Epithelial cell of prostate (primary cell): Measurements from ENCODE around the gene ZNF775.

Experiments
- DNase-seq: peaks from one replicate; pipeline ENCODE4 v3.0.0-alpha.2; 2011; ENCODE audit warnings: low read depth, low spot score
- H3K27ac ChIP-seq: fragments of 450-650 bp; 2 replicates; pipeline ENCODE4 v1.5.1; 2017; ENCODE audit warnings: mild to moderate bottlenecking

The ZNF775 gene

DNA sequence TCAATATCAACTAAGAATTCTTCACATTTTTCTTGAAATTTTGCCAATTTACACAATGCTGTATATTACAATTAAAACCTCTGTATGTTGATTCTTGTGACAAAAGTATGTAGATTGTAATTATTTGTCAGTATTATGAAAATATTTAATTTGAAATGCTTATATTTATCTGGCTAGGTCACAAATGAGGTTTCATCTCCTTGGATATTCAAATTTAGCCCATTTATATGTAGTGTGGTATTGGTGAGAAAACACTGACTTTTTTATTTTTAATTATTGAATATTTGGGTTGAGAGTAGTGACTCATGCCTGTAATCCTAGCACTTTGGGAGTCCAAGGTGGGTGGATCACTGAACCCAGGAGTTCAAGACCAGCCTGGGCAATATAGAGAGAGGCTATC is 34.8 kb upstream of the ZNF775 start:
- H3K27ac ChIP-seq = no peak overlapping the region
- no peak for DNase-seq

DNA sequence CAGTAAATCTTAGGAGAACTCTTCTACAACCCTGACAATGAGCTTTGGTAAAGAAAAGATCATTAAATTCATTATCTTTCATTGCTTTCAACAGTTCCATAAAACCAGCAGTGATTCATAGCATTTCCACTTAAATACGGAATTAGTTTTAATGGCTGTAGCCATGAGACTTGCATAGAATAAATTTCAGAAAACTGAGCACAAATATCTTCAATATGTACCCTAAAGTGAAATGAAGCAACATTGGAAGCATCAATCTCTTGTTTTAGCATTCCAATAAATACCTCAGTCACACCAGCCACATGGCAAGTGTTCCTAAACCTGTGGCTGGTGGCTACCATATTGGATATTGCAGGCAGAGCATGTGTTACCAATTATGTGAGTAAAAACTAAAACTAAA is 34.1 kb upstream of the ZNF775 start:
- H3K27ac ChIP-seq = no peak overlapping the region
- no peak for DNase-seq

DNA sequence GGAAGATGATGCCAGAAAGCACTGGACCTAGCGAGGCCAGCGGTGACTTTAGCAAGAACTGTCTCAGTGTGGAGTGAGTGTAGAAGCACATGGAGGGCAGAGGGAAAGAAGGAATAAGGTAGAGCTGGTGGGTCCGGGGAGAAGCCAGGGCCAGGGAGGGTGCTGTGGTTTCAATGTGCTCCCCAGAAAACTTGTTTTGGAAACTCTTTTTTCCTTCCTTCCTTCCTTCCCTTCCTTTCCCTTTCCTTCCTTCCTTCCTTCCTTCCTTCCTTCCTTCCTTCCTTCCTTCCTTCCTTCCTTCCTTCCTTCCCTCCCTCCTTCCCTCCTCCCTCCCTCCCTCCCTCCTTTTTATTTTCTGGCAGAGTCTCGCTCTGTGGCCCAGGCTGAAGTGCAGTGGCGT is 32.2 kb upstream of the ZNF775 start:
- no peak overlapping the region for H3K27ac ChIP-seq

DNA sequence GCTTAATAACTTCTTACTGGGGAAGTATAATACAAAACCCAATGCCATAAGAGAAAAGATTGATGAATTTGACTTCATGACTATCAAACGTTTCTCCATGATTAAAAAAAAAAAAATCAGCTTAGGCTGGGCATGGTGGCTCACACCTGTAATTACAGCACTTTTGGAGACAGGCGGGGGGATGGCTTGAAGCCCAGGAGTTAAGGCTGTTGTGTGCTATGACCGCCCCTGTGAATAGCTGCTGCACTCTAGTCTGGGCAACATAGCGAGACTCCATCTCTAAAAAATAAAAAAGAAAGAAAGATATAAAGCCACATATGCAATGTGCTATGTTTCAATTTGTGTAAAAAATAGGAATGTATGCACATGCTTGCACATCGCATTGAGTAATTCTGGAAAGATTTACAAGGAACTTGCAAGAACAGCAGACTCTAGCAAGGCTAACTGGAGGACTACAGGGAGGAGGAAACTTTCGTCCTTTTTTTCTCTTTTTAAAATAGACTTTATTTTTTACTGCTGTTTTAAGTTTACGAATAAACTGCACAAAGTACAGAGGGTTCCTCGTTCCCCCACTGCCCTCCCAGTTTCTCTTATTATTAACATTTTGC is 27.4 kb upstream of the ZNF775 start:
- no peak overlapping the region for H3K27ac ChIP-seq
- no peak for DNase-seq

More for the DNA sequence above, 32.2 kb upstream of the ZNF775 start:
- DNase-seq = no peak

DNA sequence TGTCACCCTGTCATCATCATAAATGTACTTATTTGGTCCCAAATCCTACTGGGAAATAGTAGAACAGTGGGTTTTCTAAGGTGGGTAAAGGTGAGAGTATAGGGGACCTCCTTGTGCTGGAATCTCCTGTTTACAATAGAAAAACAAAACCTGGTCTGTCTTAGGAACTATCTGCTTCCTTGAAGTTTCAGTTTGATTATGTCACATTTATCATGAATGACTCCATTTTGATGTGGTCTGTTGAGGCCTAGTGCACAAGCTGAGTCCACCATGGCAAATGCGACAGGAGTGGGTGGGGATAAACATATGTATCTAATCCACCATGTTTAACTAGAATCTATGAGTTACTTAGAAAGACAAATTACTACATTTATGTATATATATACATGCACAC is 23.5 kb upstream of the ZNF775 start:
- DNase-seq = no peak
- no peak overlapping the region for H3K27ac ChIP-seq

- no peak overlapping the region for H3K27ac ChIP-seq
- DNase-seq = no peak
These were observed 22.7 kb upstream of the ZNF775 start for GRCh38 chr7:150356265-150356897.

GRCh38 chr7:150357270-150357669 is 21.9 kb upstream of the ZNF775 start:
- H3K27ac ChIP-seq = no peak overlapping the region
- DNase-seq = no peak

- DNase-seq = no peak
- H3K27ac ChIP-seq = no peak overlapping the region
These were observed 21.2 kb upstream of the ZNF775 start for GRCh38 chr7:150357771-150358427.

- no peak overlapping the region for H3K27ac ChIP-seq
- no peak for DNase-seq
These were observed 20.7 kb upstream of the ZNF775 start for GRCh38 chr7:150358433-150358832.

DNA sequence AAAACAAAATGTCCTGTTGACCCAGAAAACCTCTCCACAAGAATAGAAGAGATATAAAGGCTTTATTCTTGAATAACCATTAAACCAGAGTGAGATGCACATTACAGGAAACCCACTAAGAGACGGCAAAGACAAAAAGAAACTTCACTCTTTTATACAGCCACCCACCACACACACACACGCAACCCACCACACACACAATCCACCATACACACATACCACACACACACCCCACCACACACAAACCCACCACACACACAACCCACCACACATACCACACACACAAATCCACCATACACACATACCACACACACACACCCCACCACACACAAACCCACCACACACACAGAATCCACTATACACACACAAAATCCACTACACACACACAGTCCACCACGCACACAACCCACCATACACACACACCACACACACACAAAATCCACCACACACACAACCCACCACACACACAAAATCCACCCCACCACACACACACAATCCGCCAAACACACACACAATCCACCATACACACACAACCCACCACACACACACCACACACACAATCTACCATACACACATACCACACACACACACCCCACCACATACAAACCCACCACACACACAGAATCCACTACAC is 20.0 kb upstream of the ZNF775 start:
- DNase-seq = no peak
- no peak overlapping the region for H3K27ac ChIP-seq

DNA sequence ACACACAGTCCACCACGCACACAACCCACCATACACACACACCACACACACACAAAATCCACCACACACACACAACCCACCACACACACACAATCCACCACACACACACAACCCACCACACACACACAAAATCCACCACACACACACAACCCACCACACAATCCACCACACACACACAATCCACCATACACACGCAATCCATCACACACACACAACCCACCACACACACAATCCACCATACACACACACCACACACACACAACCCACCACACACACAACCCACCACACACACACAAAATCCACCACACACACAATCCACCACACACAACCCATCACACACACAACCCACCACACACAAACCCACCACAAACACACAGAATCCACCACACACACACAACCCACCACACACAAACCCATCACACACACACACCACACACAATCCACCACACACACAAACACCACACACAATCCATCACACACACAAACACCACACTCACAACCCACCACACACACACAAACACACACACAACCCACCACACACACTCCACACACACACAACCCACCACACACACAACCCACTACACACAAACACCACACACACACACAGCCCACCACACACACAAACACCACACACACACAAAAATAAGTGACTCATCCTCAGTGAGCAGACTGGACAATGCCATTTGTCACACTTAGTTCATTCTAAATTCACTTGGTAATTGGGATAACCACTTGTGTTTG is 19.3 kb upstream of the ZNF775 start:
- DNase-seq = no peak
- H3K27ac ChIP-seq = no peak overlapping the region

- DNase-seq = no peak
- H3K27ac ChIP-seq = no peak overlapping the region
These were observed 18.6 kb upstream of the ZNF775 start for GRCh38 chr7:150360363-150361058.

- DNase-seq = no peak
- H3K27ac ChIP-seq = no peak overlapping the region
These were observed 17.7 kb upstream of the ZNF775 start for GRCh38 chr7:150361402-150361801.

DNA sequence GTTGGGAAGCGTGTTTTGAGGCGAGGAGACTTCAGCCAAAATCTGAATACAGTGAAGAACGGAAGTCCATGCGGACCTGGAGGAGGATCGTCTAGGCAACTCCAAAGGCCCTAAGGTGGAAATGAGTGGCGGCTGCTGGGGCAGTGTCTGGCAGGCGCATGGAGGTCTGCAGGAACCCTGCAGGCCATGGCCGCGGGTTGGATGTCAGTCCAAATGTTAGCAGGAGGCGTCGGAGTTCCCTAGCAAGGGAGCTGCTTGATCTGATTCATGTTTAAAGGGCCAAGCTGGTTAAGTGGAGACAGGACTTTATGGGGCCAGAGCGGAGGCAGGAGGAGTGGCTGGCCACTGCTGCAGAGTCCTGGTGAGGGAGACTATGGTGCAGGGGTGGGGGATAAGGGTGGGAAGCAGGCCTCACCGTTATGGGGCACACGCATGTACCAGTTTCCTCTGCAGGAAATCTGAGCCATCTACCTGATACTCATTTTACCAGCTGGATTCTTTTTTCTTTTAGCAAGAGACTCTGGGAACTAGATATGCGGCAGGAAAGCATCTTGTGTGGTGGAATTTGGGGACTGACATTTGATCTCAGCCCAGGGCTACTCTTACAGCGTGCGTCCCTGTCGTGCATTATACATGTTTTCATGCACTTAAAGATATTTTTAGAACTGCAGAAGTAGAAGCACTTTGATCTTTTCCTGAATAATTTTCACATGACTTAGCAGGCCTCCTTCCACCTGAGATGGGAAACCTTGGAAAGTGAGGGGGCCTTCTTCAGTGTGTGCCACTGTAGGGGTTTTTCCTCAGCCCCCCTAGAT is 17.1 kb upstream of the ZNF775 start:
- DNase-seq = no peak
- no peak overlapping the region for H3K27ac ChIP-seq

DNA sequence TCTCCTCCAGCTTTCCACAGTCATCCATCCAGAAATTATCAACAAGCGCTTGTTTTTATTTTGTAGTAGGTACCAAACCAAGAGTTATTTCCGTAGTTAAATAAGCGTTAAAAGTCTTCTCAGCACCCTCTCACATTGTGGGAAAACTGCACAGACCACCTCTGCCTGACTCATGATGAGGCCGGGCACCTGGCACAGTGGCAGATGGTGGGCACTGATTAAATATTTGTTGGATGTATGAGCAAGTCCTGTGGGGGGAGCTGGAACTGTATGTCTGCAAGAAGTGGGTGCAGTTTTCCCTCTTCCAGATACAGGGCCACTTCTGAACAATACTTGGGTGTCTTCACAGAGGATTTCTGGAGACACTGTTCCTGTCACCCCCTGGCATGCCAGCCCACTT is 15.8 kb upstream of the ZNF775 start:
- DNase-seq = no peak
- no peak overlapping the region for H3K27ac ChIP-seq

DNA sequence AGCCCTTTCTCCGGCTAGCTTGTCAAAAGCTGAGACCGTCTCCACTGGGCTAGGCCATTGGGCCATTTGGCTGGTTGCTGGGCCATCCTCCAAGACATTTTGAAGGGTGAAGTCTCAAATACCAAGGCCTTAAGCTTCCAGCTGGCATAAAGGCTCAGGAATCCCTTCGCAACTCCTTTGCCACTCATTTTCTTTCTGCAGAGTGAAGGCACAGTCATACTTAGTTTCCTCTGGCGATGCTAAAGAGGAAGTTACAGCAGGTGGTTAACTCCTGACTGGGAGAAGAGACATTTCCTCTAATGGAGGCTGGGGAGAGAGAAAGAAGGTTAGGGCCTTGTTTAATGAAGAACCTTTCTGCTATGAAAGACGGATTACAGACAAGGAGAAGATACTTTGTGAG is 15.3 kb upstream of the ZNF775 start:
- DNase-seq = no peak
- no peak overlapping the region for H3K27ac ChIP-seq

DNA sequence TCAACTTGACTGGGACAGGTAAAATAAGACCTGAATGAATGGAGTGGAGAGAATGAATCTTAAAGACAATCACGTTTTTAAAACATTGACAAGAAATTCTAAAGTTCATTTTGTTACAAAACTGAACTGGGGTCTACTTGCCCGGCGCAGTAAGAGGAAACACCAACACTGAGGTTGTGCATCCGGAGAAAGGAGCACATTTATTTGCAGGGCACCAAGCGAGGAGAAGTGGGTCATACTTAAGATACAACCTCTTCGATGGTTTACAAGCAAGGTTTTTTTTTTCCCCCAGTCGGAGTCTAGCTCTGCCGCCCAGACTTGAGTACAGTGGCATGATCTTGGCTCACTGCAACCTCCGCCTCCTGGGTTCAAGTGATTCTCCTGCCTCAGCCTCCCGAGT is 13.9 kb upstream of the ZNF775 start:
- no peak overlapping the region for H3K27ac ChIP-seq
- DNase-seq = no peak

DNA sequence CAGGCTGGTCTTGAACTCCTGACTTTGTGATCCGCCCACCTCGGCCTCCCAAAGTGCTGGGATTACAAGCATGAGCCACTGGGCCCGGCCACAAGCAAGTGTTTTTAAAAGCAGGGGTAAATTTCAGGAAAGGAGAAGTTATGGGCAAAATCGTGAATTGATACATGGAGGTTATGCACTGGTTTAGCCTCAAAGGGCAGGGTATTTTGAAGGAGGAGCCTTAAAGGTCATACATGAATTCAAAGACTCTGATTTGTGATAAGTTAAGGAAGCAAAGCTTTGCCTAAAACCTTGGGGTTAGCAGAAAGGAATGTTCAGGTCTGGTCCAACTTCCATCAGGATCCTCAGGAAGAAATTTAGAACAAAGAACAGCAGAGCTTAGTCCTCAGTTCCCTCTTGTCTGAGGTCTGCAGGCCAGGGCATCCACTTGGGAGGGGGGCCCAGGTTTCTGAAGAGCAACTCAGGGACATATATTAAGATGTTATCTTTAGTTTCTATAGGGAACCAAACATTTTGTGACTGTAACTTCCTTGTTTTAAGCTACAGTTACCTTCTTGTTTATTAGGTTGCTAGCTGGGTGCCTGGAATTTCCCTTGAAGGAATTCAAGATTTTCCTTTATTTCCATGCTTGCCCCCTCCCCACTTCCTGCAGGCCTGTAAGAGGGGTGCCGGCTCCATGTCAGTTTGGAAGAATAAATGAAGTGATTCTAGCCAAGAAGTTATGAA is 13.3 kb upstream of the ZNF775 start:
- DNase-seq = no peak
- no peak overlapping the region for H3K27ac ChIP-seq

DNA sequence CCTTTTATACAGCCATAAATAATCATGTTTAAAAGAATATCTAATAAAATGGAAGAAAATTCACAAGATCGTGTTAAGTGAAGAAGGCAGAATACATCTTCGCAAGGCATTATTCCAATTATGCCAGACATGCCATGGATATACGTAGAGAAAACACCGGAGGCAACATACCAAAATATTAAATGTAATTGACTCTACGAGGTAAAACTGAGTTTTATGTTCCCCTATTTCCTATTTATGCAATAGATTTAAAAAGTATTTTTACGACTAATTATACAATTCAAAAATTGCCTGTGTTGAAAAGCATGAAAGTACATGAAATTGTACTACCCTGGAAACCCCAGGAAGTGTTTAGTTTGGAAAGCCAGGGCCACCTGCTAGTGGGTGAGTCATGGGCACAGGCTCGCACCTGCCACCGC is 11.4 kb upstream of the ZNF775 start:
- no peak for DNase-seq
- H3K27ac ChIP-seq = peak overlapping the region; percentile 58
